ENCODE measurements around the gene SEMA6A. TPM values are rescaled to one million over a fixed set of nuclear protein-coding genes. Genes with fewer than 3 reads are reported as not detected.
A peak's percentile ranks its signal among the peaks of the same experiment; 100 is the strongest.

The SEMA6A gene
- total RNA-seq, 1 experiment from 2014 or later: 406 TPM

DNA sequence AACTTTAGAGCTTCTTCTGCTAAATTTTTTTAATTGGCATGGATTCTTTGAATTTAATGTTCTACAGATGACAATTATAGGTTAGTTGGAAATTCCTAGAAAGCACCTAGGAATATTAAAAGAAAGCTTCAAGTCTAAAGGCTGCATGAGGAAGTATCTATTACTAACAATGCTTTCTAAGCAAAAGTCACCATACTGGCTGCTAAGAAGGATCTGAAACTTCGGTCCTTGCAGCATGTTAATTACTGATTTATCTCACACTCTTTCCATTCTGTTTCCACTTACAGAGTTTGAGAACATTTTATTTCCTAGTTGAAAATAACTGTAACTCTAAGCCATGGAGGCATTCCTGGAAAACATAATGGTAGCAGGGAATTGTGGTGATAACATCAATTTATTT, 8.4 kb downstream of the SEMA6A start:
- Mint-ChIP-seq H3K4me3 (peak overlapping the region; percentile 62), H3K4me1 (peaks cover 99% of the 10 kb centered on the region), H3K27me3 (ENCODE audit: low read depth) (no peaks in the 10 kb centered on the region), H3K27ac (peak overlapping the region; percentile 52; the same call in 1 of the 2 replicates), H3K36me3 (peaks cover 44% of the 10 kb centered on the region), H3K9me3 (no peaks in the 10 kb centered on the region)
- TF ChIP-seq MXD4 (CRISPR knock-in tag; IDR thresholded peaks at IDR 0.05; ENCODE audit: borderline replicate concordance): no peak
- TF ChIP-seq OVOL2 (CRISPR knock-in tag; IDR thresholded peaks at IDR 0.05; ENCODE audit: borderline replicate concordance): no peak
- TF ChIP-seq, protein P1, sequence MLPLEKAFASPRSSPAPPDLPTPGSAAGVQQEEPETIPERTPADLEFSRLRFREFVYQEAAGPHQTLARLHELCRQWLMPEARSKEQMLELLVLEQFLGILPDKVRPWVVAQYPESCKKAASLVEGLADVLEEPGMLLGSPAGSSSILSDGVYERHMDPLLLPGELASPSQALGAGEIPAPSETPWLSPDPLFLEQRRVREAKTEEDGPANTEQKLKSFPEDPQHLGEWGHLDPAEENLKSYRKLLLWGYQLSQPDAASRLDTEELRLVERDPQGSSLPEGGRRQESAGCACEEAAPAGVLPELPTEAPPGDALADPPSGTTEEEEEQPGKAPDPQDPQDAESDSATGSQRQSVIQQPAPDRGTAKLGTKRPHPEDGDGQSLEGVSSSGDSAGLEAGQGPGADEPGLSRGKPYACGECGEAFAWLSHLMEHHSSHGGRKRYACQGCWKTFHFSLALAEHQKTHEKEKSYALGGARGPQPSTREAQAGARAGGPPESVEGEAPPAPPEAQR (CRISPR knock-in tag; IDR thresholded peaks at IDR 0.05): no peak
- TF ChIP-seq, protein P2, sequence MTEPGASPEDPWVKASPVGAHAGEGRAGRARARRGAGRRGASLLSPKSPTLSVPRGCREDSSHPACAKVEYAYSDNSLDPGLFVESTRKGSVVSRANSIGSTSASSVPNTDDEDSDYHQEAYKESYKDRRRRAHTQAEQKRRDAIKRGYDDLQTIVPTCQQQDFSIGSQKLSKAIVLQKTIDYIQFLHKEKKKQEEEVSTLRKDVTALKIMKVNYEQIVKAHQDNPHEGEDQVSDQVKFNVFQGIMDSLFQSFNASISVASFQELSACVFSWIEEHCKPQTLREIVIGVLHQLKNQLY (CRISPR knock-in tag; IDR thresholded peaks at IDR 0.05): no peak
- TF ChIP-seq, protein P3, sequence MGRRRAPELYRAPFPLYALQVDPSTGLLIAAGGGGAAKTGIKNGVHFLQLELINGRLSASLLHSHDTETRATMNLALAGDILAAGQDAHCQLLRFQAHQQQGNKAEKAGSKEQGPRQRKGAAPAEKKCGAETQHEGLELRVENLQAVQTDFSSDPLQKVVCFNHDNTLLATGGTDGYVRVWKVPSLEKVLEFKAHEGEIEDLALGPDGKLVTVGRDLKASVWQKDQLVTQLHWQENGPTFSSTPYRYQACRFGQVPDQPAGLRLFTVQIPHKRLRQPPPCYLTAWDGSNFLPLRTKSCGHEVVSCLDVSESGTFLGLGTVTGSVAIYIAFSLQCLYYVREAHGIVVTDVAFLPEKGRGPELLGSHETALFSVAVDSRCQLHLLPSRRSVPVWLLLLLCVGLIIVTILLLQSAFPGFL (CRISPR knock-in tag; IDR thresholded peaks at IDR 0.05; ENCODE audit: borderline replicate concordance): no peak
- TF ChIP-seq, protein P4, sequence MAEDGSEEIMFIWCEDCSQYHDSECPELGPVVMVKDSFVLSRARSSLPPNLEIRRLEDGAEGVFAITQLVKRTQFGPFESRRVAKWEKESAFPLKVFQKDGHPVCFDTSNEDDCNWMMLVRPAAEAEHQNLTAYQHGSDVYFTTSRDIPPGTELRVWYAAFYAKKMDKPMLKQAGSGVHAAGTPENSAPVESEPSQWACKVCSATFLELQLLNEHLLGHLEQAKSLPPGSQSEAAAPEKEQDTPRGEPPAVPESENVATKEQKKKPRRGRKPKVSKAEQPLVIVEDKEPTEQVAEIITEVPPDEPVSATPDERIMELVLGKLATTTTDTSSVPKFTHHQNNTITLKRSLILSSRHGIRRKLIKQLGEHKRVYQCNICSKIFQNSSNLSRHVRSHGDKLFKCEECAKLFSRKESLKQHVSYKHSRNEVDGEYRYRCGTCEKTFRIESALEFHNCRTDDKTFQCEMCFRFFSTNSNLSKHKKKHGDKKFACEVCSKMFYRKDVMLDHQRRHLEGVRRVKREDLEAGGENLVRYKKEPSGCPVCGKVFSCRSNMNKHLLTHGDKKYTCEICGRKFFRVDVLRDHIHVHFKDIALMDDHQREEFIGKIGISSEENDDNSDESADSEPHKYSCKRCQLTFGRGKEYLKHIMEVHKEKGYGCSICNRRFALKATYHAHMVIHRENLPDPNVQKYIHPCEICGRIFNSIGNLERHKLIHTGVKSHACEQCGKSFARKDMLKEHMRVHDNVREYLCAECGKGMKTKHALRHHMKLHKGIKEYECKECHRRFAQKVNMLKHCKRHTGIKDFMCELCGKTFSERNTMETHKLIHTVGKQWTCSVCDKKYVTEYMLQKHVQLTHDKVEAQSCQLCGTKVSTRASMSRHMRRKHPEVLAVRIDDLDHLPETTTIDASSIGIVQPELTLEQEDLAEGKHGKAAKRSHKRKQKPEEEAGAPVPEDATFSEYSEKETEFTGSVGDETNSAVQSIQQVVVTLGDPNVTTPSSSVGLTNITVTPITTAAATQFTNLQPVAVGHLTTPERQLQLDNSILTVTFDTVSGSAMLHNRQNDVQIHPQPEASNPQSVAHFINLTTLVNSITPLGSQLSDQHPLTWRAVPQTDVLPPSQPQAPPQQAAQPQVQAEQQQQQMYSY (CRISPR knock-in tag; IDR thresholded peaks at IDR 0.05): no peak
- TF ChIP-seq, protein P5, sequence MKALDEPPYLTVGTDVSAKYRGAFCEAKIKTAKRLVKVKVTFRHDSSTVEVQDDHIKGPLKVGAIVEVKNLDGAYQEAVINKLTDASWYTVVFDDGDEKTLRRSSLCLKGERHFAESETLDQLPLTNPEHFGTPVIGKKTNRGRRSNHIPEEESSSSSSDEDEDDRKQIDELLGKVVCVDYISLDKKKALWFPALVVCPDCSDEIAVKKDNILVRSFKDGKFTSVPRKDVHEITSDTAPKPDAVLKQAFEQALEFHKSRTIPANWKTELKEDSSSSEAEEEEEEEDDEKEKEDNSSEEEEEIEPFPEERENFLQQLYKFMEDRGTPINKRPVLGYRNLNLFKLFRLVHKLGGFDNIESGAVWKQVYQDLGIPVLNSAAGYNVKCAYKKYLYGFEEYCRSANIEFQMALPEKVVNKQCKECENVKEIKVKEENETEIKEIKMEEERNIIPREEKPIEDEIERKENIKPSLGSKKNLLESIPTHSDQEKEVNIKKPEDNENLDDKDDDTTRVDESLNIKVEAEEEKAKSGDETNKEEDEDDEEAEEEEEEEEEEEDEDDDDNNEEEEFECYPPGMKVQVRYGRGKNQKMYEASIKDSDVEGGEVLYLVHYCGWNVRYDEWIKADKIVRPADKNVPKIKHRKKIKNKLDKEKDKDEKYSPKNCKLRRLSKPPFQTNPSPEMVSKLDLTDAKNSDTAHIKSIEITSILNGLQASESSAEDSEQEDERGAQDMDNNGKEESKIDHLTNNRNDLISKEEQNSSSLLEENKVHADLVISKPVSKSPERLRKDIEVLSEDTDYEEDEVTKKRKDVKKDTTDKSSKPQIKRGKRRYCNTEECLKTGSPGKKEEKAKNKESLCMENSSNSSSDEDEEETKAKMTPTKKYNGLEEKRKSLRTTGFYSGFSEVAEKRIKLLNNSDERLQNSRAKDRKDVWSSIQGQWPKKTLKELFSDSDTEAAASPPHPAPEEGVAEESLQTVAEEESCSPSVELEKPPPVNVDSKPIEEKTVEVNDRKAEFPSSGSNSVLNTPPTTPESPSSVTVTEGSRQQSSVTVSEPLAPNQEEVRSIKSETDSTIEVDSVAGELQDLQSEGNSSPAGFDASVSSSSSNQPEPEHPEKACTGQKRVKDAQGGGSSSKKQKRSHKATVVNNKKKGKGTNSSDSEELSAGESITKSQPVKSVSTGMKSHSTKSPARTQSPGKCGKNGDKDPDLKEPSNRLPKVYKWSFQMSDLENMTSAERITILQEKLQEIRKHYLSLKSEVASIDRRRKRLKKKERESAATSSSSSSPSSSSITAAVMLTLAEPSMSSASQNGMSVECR (CRISPR knock-in tag; IDR thresholded peaks at IDR 0.05; ENCODE audit: borderline replicate concordance): no peak
- TF ChIP-seq TCF7 (CRISPR knock-in tag; IDR thresholded peaks at IDR 0.05; ENCODE audit: low read depth): no peak
- TF ChIP-seq, protein P6, sequence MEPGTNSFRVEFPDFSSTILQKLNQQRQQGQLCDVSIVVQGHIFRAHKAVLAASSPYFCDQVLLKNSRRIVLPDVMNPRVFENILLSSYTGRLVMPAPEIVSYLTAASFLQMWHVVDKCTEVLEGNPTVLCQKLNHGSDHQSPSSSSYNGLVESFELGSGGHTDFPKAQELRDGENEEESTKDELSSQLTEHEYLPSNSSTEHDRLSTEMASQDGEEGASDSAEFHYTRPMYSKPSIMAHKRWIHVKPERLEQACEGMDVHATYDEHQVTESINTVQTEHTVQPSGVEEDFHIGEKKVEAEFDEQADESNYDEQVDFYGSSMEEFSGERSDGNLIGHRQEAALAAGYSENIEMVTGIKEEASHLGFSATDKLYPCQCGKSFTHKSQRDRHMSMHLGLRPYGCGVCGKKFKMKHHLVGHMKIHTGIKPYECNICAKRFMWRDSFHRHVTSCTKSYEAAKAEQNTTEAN (CRISPR knock-in tag; IDR thresholded peaks at IDR 0.05): no peak
- TF ChIP-seq, protein P7, sequence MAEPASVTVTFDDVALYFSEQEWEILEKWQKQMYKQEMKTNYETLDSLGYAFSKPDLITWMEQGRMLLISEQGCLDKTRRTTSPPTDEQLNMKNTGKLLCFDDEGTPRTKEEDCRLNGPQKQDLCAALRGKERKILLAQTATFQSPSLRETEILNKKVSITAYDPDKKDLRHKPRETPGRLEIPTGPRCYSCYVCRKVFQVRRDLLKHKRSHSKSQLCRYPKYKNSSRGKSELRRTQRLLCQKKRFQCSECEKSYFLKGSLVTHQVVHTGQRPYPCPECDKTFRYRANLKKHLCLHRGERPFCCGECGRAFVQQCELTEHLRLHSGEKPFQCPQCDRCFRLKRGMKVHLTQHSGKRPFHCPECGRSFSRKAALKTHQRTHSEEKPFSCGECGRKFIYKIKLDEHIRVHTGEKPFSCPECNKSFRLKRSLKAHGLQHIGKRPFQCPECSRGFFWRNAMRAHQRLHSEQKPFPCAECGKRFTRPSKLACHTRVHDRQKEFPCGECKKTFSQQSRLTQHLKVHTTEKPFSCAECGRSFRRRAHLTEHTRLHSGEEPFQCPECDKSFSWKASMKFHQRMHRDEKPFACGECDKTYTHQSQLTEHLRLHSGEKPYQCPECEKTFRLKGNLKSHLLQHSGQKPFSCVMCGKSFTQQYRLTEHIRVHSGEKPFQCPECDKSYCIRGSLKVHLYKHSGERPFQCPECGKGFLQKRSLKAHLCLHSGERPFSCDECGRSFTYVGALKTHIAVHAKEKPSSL (CRISPR knock-in tag; conservative IDR thresholded peaks at IDR 0.05): no peak
- ChIA-PET POLR2A (interaction anchor here (1.0 kb wide), 1 partner anchor 11 kb away, joined by 3 read pairs; no protein-coding TSS in a partner anchor), CTCF (no interaction called here)
- ATAC-seq (no peak), DNase-seq (ENCODE audit: low spot score) (no peak)
